ENCODE results near the gene CRIM1.

The CRIM1 gene

DNA sequence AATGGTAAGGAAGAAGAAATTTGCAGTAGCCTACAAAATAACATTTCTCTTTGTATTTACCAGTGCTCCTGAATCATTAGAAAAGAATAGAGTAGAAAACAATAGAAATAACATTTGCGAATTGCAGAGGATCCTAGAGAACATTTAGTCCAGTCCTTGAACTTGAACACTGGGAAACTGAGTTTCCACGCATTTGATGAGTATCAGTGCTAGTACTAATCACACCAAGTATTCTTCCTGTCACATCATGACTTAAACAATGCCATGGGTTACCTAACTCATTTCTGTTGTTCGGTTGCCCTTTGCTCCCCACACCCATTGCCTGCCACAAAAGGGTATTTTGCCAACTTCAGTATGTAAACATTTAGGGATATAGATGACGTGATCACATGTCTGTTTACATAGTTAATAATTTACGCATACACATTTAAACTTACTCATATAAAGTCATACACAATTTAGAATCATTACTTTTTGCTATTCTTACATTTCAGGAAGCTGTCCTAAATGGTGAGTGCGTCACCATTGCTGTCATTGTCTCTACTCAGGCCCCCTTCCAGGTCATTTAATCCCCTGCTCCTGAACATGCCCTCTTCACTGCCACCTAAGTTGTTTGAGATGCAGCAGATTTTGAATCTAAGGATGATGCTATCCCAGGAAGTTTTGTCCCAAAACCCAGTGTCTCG lies 42.3 kb downstream of the CRIM1 start:
- DNase-seq (ENCODE audit: low spot score), result no peak

DNA sequence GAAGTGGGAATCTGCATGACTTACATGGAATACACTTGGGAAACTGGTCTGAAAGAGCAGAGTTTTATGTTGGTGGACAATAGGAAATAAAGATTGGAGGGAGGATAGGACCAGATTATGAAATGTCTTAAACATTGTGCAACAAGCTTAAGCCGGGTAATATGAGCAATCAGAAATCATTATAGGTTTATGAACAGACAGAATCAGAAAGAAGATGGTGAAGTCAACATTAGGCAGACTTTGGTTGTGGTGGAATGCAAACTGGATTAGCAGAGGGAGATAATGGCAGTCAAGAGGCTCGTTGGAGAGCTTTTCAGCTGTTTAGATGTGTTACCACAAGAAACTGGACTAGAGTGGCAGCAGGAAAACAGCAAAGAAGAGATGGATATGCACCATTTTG lies 43.5 kb downstream of the CRIM1 start:
- no peak for DNase-seq (ENCODE audit: low spot score)

DNA sequence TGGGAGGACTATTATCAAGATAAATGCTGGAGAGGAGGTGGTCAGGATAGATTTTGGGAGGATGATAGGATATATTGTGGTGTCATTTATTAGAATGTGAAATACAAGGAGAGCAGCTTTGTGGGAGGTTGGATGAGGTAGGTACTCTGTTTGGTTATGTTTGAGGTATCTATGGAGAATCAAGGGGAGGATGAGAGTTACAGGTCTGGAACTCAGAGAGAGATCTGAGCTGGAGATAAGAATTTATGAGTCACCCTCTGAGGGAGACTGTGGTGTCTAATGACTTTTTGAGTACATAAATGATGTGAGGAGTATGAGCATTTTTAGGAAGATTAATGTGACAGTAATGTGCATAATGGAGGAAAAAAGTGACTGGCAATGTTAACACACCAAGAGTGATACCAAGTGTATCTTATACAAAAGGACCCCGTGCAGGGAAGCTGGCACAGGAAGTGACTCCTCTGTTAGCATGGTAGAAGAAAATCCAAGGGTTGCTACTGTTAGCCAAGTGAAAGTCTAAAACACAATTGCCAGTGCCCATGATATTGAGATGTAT lies 48.2 kb downstream of the CRIM1 start:
- peak; percentile 42 for DNase-seq (ENCODE audit: low spot score)

DNA sequence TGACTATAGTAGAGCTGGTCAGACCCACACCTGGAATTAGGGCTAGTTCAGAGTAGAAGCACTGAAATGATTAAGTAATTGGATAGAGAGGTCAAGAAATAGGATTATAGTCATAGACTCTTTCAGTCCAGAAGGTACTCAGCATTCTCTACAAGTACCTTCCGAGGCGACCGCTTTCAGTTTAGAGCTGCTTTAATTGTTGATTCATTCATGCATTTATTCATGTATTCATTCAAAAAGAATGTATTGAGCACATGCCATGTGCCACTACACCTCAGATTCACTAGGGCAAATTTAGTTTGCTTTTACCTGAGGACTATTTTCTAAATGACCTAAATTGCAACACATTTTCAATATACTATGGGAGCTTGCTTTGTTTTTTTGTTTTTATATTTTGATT lies 48.7 kb downstream of the CRIM1 start:
- no peak for DNase-seq (ENCODE audit: low spot score)

DNA sequence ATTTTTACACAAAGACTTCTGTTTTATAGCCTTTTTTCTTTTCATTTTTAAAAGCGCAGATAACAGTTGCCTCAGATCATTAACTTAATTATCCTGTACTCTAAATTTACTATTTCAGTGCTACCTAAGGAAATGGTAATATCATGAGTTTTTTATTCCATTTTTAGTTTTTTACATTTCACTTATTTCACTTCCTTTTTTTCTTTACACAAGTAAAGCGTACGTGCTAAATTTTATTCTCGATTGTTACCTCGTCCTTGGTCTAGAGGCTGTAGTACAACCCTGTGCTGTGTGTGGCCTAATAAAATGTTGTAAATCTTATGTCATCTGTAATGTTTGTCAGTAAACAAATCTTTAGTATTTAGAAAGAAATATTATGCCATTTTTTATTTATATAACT lies 49.2 kb downstream of the CRIM1 start:
- DNase-seq (ENCODE audit: low spot score), result no peak

DNA sequence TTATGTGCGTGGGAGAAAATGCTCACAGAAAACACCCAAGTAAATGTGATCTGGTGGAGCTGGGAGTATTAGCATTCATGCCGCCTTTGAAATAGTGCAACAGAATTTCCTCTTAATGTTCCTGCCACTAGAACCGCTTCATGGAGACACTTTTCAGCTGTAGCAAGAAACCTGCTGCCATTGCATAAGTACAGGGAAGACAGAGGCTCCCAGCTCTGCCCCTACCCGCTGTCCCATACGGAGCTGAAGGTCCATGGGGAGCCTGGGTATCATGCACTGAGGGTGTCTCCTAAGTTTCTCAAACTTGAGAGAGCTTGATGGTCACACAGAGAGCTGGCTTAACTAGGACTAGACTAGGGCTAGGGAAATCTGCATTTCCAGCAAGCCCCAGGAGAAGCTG lies 49.6 kb downstream of the CRIM1 start:
- DNase-seq (ENCODE audit: low spot score), result no peak

DNA sequence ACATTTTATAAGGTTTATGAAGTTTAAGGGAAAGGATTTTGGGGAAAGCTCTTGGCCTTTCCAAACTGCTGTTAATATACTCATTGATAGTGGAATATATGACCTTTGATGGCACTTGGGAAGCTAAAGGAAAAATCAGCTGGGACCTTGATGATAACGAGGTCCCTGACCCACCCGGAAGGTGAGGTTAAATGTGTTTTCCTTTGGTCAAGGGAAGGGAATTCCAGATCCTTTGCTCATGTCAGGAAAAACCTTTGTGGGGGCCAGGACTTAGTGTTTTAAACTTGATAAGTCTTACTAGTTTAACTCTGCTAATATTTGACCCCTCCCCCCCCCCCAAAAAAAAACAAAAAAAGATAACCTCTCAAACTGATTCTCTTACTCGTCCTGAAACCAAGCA lies 50.7 kb downstream of the CRIM1 start:
- no peak for DNase-seq (ENCODE audit: low spot score)

DNA sequence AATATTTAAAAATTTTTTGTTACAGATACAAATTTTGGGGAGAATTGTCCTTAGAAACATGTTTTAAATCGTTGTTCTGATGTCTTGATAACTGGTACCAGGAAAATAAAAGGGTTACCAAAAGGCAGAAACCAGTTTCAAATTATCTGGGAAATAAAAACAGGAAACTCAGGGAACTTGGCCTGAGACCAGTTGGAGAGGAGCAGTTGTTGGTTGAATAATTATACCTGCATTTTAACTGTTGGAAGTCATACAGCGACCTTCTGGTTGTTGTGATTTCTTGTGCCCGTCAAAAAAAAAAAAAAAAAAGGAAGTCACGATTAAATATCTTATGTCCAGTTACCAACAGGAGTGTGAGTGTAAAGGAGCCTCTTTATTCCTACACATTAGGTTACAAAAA lies 51.8 kb downstream of the CRIM1 start:
- no peak for DNase-seq (ENCODE audit: low spot score)

DNA sequence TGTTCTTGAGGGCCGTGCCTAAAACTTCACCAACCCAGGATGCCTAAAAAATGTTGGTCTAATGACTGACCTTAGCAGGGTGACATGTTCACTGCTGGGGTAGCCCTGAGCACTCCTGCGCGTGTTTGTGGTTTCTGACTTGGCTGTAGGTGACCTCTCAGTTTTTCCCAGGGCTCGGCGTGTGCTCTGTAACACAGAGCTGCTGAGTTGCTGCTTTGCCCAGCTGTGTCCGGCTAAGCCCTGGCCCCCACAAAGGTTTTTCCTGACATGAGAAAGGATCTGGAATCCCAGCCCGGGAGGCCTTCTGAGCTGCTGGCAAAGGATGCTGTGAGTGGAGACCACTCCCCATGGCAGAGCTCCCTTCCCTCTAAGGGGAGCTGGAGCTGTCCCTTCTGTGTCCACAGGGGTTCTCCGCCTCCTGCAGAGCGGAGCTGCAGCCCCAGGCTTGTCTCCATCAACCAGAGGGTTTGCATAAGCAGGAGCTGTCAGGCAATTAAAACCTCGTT lies 52.7 kb downstream of the CRIM1 start:
- DNase-seq (ENCODE audit: low spot score), result no peak

DNA sequence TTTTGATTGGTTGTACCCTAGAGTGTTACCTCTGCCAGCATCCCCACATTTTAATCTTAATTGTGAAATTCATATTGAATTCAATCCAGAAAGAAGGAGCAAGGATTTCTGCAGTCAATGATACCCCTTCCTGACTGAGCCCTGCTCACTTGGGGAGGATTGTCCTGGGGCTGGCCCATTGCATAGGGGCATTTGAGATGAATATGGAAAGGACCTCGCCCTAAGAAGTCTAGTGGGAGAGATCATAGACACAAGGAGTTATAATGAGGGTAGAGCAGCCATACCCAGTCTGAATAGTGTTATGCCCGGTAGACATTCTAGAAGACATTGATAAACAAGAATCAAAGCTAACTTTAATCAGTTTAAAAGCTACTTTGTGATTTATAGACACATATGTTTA lies 53.8 kb downstream of the CRIM1 start:
- DNase-seq (ENCODE audit: low spot score), result no peak

DNA sequence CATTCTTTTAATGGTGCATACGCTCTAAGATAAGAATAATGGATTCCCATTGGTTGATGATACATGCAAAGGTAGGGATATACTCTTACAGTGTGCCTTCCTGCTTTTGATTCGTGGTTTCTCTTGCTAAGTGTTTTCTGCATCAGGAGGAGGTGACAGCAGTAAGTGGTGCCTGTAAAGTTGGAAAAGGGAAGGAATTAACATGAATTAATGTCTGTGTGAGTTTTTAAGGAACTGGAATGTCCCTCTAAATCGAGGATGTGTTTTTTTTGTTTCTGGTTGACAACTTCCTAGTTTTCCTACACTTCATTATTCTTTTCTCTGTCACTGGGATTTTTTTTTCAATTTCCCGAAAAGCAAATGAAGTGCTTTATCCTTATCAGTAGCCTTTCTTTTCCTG lies 54.4 kb downstream of the CRIM1 start:
- DNase-seq (ENCODE audit: low spot score), result no peak

DNA sequence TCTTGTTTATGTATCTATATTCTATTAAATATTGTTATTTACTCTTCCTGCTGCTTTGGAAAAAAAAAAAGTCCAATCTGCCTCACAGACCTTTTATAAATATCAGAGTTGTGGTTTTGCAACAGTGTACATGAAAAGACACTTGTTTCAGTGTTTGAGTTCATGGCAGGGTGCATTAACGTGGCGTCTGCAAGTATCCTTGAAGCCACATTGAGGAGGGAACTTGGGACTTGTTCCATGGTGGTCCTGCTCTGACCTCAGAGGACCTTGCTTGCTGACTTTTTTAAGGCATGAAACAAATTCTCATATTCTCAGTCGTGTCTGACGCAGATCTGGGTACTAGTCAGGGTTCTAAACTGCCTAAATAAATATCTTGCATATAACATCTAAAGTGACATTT lies 55.1 kb downstream of the CRIM1 start:
- DNase-seq (ENCODE audit: low spot score), result no peak

DNA sequence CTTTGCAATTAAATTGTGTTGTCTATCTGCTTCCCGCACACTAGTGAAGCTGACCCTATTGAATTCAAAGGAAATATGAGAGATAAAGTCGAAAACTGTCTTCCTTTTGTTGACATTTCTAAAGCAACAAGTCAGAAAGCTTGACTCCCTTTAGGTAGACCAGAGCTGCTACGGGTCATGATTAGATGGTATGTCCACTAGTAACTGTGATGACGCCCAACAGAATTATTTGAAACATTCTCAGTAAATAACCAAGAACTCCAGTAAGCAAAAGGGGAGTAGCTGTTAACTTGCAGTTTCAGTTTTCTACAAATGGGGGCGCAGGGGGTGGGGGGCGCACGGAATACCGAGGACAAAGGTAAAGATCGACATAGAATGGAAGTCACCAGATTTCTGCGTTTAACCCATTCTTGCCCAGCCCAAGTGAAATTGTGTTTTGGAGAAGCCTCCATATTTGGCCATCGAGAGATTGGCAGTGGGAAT lies 56.4 kb downstream of the CRIM1 start:
- no peak for DNase-seq (ENCODE audit: low spot score)

DNA sequence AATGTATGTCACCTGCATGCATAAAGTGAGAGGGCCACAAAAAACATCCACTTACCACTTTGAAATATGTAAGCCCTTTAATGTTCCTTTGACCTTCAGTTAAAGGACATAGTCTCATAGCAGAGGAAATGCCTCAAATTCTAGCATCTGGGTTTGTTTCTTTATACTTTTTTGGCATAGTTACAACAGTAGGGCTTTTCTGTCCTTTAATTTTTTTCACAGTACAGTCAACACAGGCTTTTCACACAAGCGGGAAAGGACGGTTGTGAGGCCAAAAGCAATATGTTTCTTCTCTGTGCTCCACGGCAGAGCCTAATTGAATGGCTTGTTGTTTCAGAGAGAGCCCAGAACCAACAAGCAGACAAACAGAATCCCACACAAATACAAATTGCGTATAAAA lies 57.6 kb downstream of the CRIM1 start:
- DNase-seq (ENCODE audit: low spot score), result peak; percentile 21

DNA sequence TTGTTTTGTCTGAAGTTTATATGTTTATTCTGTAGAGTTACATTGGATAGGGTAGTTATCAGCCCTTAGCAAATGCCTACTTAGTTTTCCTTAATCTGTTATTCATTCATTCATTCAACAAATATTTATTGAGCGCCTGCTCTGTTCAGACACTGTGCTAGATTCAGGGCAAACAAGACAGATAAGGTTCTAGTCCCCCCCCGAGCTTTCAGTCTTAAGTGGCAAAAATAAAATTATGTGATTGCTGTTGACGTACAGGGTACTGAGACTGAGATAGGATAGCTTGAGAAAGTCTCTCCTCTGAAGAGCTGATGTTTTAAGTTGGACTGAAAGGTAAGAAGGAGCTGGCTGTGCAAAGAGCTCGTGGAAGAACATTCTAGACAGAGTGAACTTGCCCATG lies 58.7 kb downstream of the CRIM1 start:
- DNase-seq (ENCODE audit: low spot score), result no peak

DNA sequence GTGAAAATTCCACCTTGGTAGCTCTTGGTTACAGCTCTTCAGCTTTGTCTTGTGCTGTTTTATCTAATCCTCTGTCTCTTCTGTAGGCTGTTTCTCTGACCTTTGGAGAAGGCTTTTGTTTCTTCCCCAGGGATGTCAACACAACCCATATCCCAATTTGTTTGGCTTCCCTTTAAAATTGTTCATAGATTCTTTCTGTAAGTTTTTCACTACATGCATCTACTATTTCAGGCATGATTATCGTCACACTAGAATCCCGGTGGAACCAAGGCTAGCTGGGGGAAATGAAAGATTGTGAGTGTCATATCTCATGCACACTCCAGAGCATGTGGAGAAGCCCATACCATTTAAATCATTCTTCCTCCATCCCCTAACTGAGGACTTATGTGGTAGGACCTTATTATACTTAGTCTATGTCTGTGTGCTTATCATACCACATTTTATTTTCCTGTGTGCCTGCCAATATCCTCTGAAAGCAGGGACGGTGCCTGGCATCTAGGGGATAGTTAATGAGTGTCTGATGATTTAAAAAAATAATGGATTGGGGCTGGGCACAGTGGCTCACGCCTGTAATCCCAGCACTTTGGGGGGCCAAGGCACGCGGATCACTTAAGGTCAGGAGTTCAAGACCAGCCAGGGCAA lies 59.9 kb downstream of the CRIM1 start:
- DNase-seq (ENCODE audit: low spot score), result no peak

DNA sequence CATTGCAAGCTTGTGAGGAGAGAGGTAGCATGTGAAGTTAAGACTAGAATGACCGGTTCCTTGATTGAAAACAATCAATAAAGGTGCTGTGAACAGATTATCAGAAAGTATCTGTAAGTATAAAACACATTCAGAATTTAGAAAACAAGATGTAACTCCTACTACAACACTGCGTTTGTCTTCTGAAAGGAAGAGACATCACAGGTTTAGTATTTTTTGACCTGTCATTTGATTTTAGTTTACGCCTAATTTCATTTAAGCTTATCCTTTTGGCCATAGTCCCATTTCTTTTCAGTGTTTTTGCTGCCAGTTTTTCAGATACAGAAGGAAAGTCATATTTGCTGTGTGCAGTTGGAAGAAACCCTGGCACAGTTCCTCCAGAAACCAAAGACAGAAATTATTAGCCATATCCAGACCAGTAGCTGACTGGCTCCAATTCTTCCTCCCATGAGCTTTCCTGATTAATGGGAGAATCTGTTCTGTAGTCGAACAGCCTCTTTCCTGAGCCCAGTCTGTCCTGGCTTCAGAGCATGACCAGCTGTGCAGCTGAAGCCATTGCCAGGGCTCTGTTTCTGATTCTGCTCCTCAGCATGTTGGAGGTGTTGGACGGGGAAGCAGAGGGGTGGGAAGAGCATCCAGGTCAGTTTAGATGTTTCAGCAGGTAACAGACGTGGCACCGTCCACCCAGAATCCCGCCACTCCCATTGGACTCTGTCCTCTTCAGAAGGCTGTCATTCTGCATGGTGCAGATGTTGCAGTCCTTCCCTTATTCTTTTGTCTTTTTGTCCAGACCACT lies 61.0 kb downstream of the CRIM1 start:
- no peak for DNase-seq (ENCODE audit: low spot score)

DNA sequence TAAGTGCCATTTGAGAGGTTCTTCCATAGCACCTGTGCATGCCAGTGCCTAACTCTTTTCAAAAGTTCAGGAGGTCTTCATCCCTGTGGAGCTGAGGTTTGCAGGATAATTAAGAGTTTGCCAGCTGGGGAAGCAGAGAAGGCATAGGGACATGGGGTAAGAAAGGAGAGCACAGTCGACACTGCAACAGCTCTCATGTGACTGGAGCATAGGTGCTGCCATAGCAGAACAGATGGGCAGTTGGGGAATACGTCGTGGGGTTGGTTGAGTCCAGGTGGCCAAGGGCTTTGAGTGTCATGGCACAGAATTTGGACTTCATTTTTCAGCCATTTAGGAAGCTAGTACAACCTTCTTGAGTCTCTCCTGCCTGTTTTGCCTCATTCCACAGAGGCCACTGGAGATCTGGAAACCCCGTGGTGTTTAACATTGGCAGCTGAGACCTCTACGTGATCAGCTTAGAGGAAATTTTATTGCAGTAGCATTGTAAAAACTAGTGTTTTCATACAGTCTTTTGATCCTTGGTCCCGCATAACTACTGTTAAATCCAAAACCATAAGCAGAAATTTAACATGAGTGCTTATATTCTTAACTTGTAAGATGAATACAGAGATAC lies 65.1 kb downstream of the CRIM1 start:
- DNase-seq (ENCODE audit: low spot score), result no peak

DNA sequence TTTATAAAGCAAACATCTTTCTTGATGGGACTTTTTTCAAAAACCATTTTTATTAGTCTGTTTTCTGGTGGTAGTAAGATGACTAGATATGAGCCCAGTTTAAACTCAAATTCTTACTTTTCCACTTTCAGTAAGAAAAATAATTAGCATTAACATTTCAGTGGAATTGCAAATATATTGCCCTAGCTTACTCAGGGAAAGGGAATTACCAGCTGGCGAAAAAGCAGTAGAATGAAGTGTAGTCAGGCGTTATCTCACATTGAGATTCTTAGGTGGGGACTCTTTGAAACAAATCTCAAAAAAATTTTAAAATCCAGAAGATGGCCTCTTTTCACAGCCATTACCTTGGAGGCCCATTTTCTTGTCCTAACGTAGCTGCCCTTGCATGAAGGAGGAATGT lies 65.8 kb downstream of the CRIM1 start:
- no peak for DNase-seq (ENCODE audit: low spot score)

DNA sequence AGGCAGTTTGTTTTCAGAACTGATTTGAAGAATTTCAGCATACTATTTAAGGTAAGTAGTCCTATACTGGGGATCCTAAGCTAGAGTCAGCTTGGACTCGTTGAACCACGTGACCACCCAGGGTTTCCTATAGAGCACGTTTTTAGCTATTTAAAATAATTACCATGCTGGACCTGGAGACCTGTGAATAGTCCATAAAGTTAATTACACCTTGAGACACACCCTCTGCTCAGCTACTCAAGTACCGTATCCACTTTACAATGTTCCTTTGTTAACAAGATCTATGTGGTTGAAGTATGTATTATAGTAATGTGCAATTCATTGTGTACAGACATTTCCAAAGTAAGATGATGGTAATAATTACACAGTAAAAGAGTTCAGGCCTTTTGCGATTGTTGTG lies 67.6 kb downstream of the CRIM1 start:
- DNase-seq (ENCODE audit: low spot score), result no peak

DNA sequence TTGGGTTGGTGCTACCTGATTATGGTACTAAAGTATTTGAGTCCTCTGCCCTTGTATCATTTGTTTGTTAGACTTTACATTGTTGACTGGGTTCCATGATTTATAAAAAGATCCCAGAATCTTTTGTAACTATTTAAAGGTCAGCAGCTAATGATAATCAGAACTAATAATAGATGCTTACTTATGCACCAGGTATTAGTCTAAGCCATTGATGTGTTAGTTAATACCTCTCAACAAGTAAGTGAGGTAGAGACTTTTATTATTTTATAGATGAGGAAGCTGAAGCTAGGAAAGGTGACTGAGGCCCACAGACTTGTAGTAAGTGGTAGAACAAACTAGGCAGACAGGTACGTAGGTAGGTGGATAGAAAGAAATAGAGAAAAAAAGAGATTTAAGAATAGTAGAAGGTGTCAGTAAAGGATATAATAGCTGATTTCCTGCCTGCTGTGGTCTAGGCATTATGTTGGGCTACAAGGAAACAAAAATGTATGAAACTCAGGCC lies 68.1 kb downstream of the CRIM1 start:
- no peak for DNase-seq (ENCODE audit: low spot score)
